ENCODE data around the gene ALKBH6. TPM values are rescaled to one million over a fixed set of nuclear protein-coding genes. Genes with fewer than 3 reads are reported as not detected.

The ALKBH6 gene
- total and polyA plus RNA-seq, 9 of the 15 experiments (the other 6 are each of a cell fraction or from before 2014, with no cell fraction given): 0.67 to 62.0 (median 34.5) TPM

- H3K4me2 ChIP-seq (ENCODE audit: insufficient read depth, low read length): peak within 1 kb of the TSS; percentile 90
- no peaks in the 10 kb centered on the region for H3K9me1 ChIP-seq (ENCODE audit: control insufficient read depth, insufficient read depth, low read length)
- in situ Hi-C loops (cut with MboI): no loop called here
- POLR2A ChIA-PET: interaction anchor here (0.9 to 1.5 kb wide), 10 partner anchors 12 to 106 kb away, joined by 3 to 9 read pairs (median 4); partner anchors contain the start of gene ALKBH6
- peak; percentile 91 for ATAC-seq
- H3K79me2 ChIP-seq (ENCODE audit: control insufficient read depth, insufficient read depth, low read length): peaks cover 36% of the 10 kb centered on the region
- WGBS (ENCODE audit: insufficient coverage, low coverage, missing lambda C conversion rate): 1% methylated on average over 65 of the region's 76 CpGs
- peak within 1 kb of the TSS; percentile 55 for H3K4me3 ChIP-seq
- 0 out of 2 replicates have a peak, but pooled peaks cover under 1% of the 10 kb centered on the region for H4K20me1 ChIP-seq (replicated peaks; ENCODE audit: control insufficient read depth, insufficient read depth, low read length)
- H3K36me3 ChIP-seq (ENCODE audit: control insufficient read depth, insufficient read depth, low read length): peaks cover 33% of the 10 kb centered on the region
- H3K27ac ChIP-seq (ENCODE audit: extremely low read depth, low read depth, low read length): peak within 1 kb of the TSS; percentile 92
- H2AFZ ChIP-seq (ENCODE audit: low read depth, low read length): peak within 1 kb of the TSS; percentile 91
- H3K9me3 ChIP-seq (replicated peaks; ENCODE audit: control insufficient read depth, insufficient read depth, low read depth, low read length): no peaks in the 10 kb centered on the region
- FAIRE-seq: no peak
- H3K9ac ChIP-seq (ENCODE audit: insufficient read depth in 1 of 2, low read depth in 2 of 2, low read length in 2 of 2): peak within 1 kb of the TSS; percentile 77 to 96
- H3K4me1 ChIP-seq (replicated peaks in 1 of 2; ENCODE audit: control insufficient read depth in 2 of 2, insufficient read depth in 2 of 2, low read length in 2 of 2): peaks cover 5 to 26% of the 10 kb centered on the region in 2 experiments; a peak in 3 of 5 replicates
- BruUV-seq (replicated peaks): no TSS peak
- intact Hi-C loops (cut with micrococcal nuclease): loop anchor here (5.0 kb wide), 1 partner anchor 58 kb away; the partner anchor contains the start of gene SDHAF1
- H3K27me3 ChIP-seq (ENCODE audit: control insufficient read depth in 2 of 2, insufficient read depth in 2 of 2, low read length in 2 of 2): no peaks in the 10 kb centered on the region
- DNase-seq (ENCODE audit: extremely low read depth in 1 of 4, low spot score in 3 of 4): peak; percentile 95 to 99 (median 96)
- CTCF ChIA-PET (ENCODE audit: low intra/inter-chr PET ratio): interaction anchor here (0.9 to 1.6 kb wide), 2 partner anchors 60 to 108 kb away, joined by 3 read pairs; partner anchors contain the start of gene SDHAF1
- TF ChIP-seq KDM1A (IDR thresholded peaks at IDR 0.05) (no peak; a peak in 1 of 4 replicates), YY1 (IDR thresholded peaks at IDR 0.05; ENCODE audit: borderline replicate concordance in 1 of 3, control insufficient read depth in 1 of 3, extremely low read depth in 1 of 3, insufficient read depth in 3 of 3, insufficient read length in 1 of 3, insufficient replicate concordance in 2 of 3, low read depth in 1 of 3, low read length in 2 of 3) (peak; percentile 11 to 78 (median 37)), ZNF75A (CRISPR knock-in tag; IDR thresholded peaks at IDR 0.05) (no peak), TAF7 (tag; IDR thresholded peaks at IDR 0.05) (0 out of 2 replicates have a peak, but pooled peaks have one; percentile 17), SRF (CRISPR knock-in tag; IDR thresholded peaks at IDR 0.05) (no peak), HLTF (IDR thresholded peaks at IDR 0.05) (peak; percentile 34; the same call in 1 of the 2 replicates), ZNF79 (CRISPR knock-in tag; IDR thresholded peaks at IDR 0.05; ENCODE audit: low read depth) (no peak), HEY1 (CRISPR knock-in tag; IDR thresholded peaks at IDR 0.05; ENCODE audit: borderline replicate concordance) (no peak), TRIM28 (IDR thresholded peaks at IDR 0.05) (no peak), RBM25 (IDR thresholded peaks at IDR 0.05; ENCODE audit: low read depth, low read length, severe bottlenecking) (peak; percentile 99), TEAD2 (tag; IDR thresholded peaks at IDR 0.05) (no peak), TCF7L2 (IDR thresholded peaks at IDR 0.05; ENCODE audit: low read depth, low read length) (no peak), SETDB1 (IDR thresholded peaks at IDR 0.05; ENCODE audit: low read length) (no peak), ZNF785 (CRISPR knock-in tag; IDR thresholded peaks at IDR 0.05) (no peak), ZNF174 (CRISPR knock-in tag; IDR thresholded peaks at IDR 0.05) (no peak)
- TF ChIP-seq, protein P1, sequence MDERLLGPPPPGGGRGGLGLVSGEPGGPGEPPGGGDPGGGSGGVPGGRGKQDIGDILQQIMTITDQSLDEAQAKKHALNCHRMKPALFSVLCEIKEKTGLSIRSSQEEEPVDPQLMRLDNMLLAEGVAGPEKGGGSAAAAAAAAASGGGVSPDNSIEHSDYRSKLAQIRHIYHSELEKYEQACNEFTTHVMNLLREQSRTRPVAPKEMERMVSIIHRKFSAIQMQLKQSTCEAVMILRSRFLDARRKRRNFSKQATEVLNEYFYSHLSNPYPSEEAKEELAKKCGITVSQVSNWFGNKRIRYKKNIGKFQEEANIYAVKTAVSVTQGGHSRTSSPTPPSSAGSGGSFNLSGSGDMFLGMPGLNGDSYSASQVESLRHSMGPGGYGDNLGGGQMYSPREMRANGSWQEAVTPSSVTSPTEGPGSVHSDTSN (CRISPR knock-in tag; IDR thresholded peaks at IDR 0.05; ENCODE audit: low read depth): no peak
- TF ChIP-seq, protein P1 (tag; conservative IDR thresholded peaks at IDR 0.05; ENCODE audit: low read depth): no peak
- TF ChIP-seq, protein P2, sequence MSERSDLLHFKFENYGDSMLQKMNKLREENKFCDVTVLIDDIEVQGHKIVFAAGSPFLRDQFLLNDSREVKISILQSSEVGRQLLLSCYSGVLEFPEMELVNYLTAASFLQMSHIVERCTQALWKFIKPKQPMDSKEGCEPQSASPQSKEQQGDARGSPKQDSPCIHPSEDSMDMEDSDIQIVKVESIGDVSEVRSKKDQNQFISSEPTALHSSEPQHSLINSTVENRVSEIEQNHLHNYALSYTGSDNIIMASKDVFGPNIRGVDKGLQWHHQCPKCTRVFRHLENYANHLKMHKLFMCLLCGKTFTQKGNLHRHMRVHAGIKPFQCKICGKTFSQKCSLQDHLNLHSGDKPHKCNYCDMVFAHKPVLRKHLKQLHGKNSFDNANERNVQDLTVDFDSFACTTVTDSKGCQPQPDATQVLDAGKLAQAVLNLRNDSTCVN (CRISPR knock-in tag; IDR thresholded peaks at IDR 0.05): no peak
Measured at GRCh38 chr19:36054733-36055686, 41.0 kb upstream of the ALKBH6 start, which contains the start of gene WDR62. Gene WDR62 (plus strand): TSS chr19:36054897. CDS start chr19:36054972, 75 bp downstream.

All from K562 (cell line).